Measurements from ENCODE around the gene CTSA. TPM values are rescaled to one million over a fixed set of nuclear protein-coding genes. Genes with fewer than 3 reads are reported as not detected.

Gene CTSA
- total and polyA plus RNA-seq, 9 of the 15 experiments (the other 6 are each of a cell fraction or from before 2014, with no cell fraction given), result 8.8 to 61.7 (median 28.3) TPM

- no peak for TF ChIP-seq E2F5 (CRISPR knock-in tag; IDR thresholded peaks at IDR 0.05)
- TF ChIP-seq ARID1B (IDR thresholded peaks at IDR 0.05), result no peak
Measured at GRCh38 chr20:45925821-45926506, 34.8 kb downstream of the CTSA start (continued).

GRCh38 chr20:45926731-45927070 is 35.6 kb downstream of the CTSA start:
- intact Hi-C loops (cut with micrococcal nuclease), result no loop called here
- no peak for FAIRE-seq

More at GRCh38 chr20:45926731-45927070, 35.6 kb downstream of the CTSA start:
- Histone ChIP-seq H3K27me3 (ENCODE audit: control insufficient read depth in 2 of 2, insufficient read depth in 2 of 2, low read length in 2 of 2) (no peaks in the 10 kb centered on the region; a peak in 1 of 5 replicates), H3K4me3 (no peak overlapping the region), H3K4me2 (ENCODE audit: insufficient read depth, low read length) (no peak overlapping the region), H3K9ac (ENCODE audit: insufficient read depth in 1 of 2, low read depth in 2 of 2, low read length in 2 of 2) (no peak overlapping the region), H4K20me1 (replicated peaks; ENCODE audit: control insufficient read depth, insufficient read depth, low read length) (peaks cover 3% of the 10 kb centered on the region; the same call in 1 of the 2 replicates), H3K9me1 (ENCODE audit: control insufficient read depth, insufficient read depth, low read length) (no peaks in the 10 kb centered on the region), H3K79me2 (ENCODE audit: control insufficient read depth, insufficient read depth, low read length) (no peaks in the 10 kb centered on the region), H2AFZ (ENCODE audit: low read depth, low read length) (no peak overlapping the region), H3K36me3 (ENCODE audit: control insufficient read depth, insufficient read depth, low read length) (no peaks in the 10 kb centered on the region), H3K27ac (ENCODE audit: extremely low read depth, low read depth, low read length) (no peak overlapping the region), H3K4me1 (replicated peaks in 1 of 2; ENCODE audit: control insufficient read depth in 2 of 2, insufficient read depth in 2 of 2, low read length in 2 of 2) (peaks cover 6 to 10% of the 10 kb centered on the region in 2 experiments; a peak in 4 of 5 replicates), H3K9me3 (replicated peaks; ENCODE audit: control insufficient read depth, insufficient read depth, low read depth, low read length) (no peaks in the 10 kb centered on the region)
- DNase-seq (ENCODE audit: extremely low read depth in 1 of 4, low spot score in 3 of 4) (no peak), ATAC-seq (no peak)
- in situ Hi-C loops (cut with MboI), result no loop called here
- ChIA-PET CTCF (ENCODE audit: low intra/inter-chr PET ratio) (no interaction called here), POLR2A (interaction anchor here (0.6 to 8.0 kb wide), 4 partner anchors 6 to 80 kb away, joined by 3 to 91 read pairs (median 4); partner anchors contain the start of gene PCIF1)
- no TSS peak for BruUV-seq (replicated peaks)
- no peak for TF ChIP-seq GTF2F1 (IDR thresholded peaks at IDR 0.05; ENCODE audit: low read depth, low read length)
- TF ChIP-seq KLF10 (CRISPR knock-in tag; IDR thresholded peaks at IDR 0.05), result no peak
- TF ChIP-seq CHD2 (IDR thresholded peaks at IDR 0.05; ENCODE audit: low read depth, low read length), result no peak
- no peak for TF ChIP-seq FOS (IDR thresholded peaks at IDR 0.05; ENCODE audit: extremely low read depth, insufficient read length)
- no peak for TF ChIP-seq NR3C1 (CRISPR knock-in tag; IDR thresholded peaks at IDR 0.05)
- no peak for TF ChIP-seq FOSL1 (tag; conservative IDR thresholded peaks at IDR 0.05)
- no peak for TF ChIP-seq BRF2 (IDR thresholded peaks at IDR 0.05; ENCODE audit: borderline replicate concordance, insufficient read depth, insufficient read length)
- TF ChIP-seq FOXJ3 (CRISPR knock-in tag; IDR thresholded peaks at IDR 0.05), result no peak
- TF ChIP-seq ZNF583 (CRISPR knock-in tag; IDR thresholded peaks at IDR 0.05), result no peak
- no peak for TF ChIP-seq CREB3 (tag; conservative IDR thresholded peaks at IDR 0.05; ENCODE audit: low read depth)
- TF ChIP-seq RBM39 (optimal IDR thresholded peaks at IDR 0.05; ENCODE audit: low read depth, low read length), result no peak
- TF ChIP-seq SETDB1 (IDR thresholded peaks at IDR 0.05; ENCODE audit: low read length), result no peak
- TF ChIP-seq SREBF1 (IDR thresholded peaks at IDR 0.05; ENCODE audit: borderline replicate concordance, low read depth, low read length), result no peak
- 42% methylated on average over 2 of the region's 2 CpGs for WGBS (ENCODE audit: insufficient coverage, low coverage, missing lambda C conversion rate)

All from K562 (cell line).